DMS79 (cell line): ENCODE data around the gene CDX2.
"Not testable (repeated sequence)": the region's sequence is repeated elsewhere in the genome, so short reads cannot be mapped to it uniquely, and the experiment has no call there.

ENCODE experiments used
- DNase-seq: peaks from one replicate; lab custom pipeline; 2025; lab: John Stamatoyannopoulos, UW

Gene CDX2

DNA sequence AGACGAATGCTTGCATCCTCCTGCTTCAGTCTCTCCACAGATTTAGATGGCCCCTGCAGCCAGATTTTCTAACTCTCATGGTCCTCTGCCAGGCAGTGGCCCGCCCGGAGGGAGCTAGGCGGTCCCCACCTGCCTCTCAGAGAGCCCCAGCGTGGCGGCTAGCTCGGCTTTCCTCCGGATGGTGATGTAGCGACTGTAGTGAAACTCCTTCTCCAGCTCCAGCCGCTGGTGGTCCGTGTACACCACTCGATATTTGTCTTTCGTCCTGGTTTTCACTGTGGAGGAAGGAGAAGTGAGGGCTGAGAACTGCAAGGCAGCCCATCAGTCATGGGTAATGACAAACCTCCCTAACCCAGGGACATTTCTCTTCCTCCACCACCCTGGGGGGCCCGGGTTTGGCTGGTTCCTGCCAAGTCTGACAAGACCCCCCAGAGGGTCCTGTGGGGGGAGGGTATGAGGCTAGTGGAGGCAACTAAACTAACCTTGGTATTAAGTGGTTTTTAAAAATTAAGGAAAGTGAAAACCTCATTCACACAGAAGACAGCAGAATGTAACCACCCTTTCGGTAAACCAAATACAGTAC, 4.3 kb downstream of the CDX2 start:
- no peak for DNase-seq

GRCh38 chr13:27964206-27964605, 4.9 kb downstream of the CDX2 start:
- DNase-seq, result not testable (repeated sequence)

- DNase-seq, result no peak
Observed at GRCh38 chr13:27963491-27963890, 5.6 kb downstream of the CDX2 start.

DNA sequence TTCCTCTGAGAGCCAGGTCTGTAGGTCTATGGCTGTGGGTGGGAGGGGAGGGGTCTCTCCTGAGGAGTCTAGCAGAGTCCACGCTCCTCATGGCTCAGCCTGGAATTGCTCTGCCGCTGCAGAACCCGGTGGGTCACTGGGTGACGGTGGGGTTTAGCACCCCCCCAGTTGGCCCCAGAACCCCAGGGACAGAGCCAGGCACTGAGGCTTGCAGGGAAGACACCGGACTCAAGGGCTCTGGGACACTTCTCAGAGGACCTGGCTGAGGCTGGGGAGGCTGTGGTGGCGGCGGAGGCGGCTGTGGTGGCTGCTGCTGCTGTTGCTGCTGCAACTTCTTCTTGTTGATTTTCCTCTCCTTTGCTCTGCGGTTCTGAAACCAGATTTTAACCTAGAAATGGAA, 6.1 kb downstream of the CDX2 start:
- no peak for DNase-seq

DNA sequence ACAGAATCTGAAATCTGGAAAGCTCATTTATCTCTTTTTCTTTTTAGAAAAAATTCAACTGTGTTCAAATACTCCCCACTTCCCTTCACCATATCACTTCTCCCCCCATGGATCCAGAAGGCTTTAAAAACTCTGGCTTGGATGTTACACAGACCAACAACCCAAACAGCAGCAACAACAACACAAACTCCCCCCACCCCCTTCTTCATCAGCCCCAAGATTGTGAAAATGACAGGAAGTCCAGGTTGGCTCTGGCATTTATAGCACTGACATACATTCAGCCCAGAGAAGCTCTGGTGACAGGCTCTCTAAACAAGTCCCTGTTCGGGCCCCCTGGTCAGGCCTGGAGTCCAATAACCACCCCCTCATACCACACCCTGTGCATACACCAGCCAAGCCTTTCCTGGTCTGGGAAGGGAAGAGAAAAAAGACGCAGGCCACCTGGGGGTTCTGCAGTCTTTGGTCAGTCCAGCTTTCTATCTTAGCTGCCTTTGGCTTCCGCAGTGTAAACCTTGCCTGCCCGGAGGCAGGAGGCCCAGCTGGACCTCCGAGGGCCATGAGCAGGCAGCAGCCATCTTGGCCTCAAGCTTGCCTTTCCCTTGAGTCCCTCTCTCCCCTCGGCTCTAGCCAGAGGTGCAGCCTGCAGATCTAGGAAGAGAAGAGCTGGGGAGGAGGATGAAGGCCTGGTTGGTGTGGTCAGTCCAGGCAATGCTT, 6.8 kb downstream of the CDX2 start:
- no peak for DNase-seq

- DNase-seq, result no peak
Observed at GRCh38 chr13:27961227-27962085, 7.7 kb downstream of the CDX2 start.

- DNase-seq, result no peak
Observed at GRCh38 chr13:27960362-27961226, 8.5 kb downstream of the CDX2 start.

GRCh38 chr13:27959976-27960361, 9.1 kb downstream of the CDX2 start:
- DNase-seq, result no peak

GRCh38 chr13:27956576-27957300, 12.4 kb downstream of the CDX2 start:
- DNase-seq, result no peak

- DNase-seq, result no peak
Observed at GRCh38 chr13:27955014-27955591, 14.0 kb downstream of the CDX2 start.

- no peak for DNase-seq
Observed at GRCh38 chr13:27954406-27954851, 14.7 kb downstream of the CDX2 start.

- DNase-seq, result no peak
Observed at GRCh38 chr13:27953676-27954405, 15.3 kb downstream of the CDX2 start.

GRCh38 chr13:27952876-27953675, 16.0 kb downstream of the CDX2 start:
- DNase-seq, result no peak

- no peak for DNase-seq
Observed at GRCh38 chr13:27942972-27943371, 26.1 kb downstream of the CDX2 start.

DNA sequence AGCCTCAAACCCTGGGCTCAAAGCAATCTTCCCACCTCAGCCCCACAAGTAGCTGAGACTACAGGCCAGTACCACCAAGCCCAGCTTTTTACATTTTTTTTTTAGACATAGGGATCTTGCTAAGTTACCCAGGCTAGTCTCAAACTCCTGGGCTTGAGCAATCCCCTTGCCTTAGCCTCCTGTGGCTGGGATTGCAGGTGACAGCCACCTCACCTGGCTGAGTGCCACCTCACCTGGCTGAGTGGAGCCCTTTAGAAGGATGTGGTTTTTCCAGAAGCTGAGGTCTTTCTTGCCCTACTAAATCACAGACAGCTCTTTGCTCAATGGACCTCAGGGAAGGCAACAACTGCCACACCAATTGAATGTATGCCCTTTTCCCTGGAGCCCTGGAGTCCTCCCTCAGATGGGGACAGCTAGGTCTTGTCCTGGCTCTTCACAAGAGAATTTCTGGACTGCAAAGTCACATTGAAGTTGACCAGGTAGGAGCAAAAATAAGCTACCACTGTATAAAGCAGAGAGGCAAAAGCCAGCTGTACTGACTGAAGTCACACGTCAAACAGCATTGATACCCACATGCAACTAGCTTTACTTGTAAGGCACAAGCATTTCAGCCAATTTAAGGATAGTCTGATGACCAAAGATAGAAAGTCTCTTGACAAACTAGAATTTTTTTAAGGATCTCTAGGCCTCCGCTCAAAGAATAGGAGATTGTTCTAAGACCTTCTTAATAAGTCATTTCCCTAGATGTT, 35.4 kb downstream of the CDX2 start:
- no peak for DNase-seq

DNA sequence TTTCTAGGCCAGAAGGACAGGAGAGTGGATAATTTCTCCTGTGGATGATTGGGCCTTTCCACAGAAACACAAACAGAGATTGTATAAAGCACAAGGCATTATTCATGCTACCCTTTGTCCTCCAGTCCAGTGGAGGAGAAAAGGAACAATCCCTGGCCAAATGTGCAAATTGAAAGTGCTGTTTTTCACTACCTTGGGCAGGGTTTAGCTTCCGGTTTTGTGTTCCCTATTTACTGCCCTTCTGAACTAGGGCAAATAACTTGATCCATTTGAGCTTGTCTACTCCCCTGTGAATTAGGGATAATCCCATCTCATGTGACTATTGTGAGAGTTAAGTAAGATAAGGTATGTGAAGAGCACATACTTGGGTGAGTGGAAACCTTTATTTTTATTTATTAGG, 36.0 kb downstream of the CDX2 start:
- DNase-seq, result no peak

DNA sequence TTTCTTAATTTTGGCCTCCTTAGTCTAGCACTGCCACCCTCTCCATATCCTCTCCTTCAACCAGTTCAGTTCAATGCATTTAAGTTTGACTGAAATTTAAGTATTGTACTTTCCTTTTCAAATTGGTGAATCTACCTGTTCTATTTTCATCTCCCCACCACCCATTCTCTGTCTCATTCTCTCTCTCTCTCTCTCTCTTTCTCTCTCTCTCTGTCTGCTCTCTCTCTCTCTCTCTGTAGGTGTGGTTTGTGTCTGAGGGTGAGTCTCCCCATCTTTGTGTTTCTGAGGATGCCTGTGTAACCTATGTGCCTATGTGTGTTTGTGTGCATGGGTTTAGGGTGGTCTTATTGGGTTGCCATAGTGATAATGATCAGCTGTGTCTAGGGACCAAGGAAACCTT, 39.2 kb downstream of the CDX2 start:
- DNase-seq, result no peak
